Measurements from ENCODE around the gene MMP13. TPM values are rescaled to one million over a fixed set of nuclear protein-coding genes. Genes with fewer than 3 reads are reported as not detected.

The MMP13 gene
- total RNA-seq, 4 donors from 2014 or later: not detected

DNA sequence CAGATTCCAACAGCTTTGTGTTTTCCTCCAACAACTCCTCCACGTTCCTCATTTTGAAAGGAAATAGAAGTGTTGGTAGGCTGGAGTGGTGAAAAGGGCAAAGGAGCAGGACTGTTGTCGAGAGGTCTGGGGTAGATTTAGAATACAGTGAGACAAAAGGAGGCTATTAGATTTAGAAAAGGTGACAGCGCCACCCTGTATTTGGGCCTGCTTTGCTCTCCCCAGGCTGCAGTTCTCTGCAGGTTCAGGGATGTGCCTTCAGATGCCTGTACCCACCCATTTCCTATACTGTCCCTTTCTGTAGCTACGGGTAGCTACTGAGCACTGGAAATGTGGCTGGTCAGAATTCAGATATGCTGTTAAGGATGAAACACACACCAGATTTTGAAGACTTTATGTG lies 20.8 kb downstream of the MMP13 start:
- H3K4me1 ChIP-seq: no peaks in the 10 kb centered on the region
- 74% methylated on average over 4 of the region's 4 CpGs for WGBS

DNA sequence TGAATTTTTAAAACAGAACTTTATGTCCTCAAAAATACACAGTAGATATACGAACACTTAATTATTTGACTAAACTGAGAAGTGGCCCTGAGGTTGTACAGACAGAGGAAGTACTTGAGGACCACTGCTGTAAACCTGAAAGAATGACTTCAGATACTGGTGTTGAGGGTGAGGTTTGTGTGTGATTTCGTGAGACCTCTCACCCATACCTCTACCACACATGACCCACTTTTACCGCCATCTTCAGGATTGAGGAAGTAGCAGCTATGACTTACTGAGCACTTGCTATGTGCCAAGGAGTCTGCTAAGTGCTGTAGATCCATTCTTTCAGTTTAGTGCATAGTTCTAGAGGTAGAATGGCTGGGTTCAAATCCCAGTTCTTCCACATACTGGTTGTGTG lies 21.9 kb downstream of the MMP13 start:
- Histone ChIP-seq H3K27ac (replicated peaks in 1 of 4) (no peak overlapping the region), H3K36me3 (no peaks in the 10 kb centered on the region), H3K9me3 (no peaks in the 10 kb centered on the region), H3K4me1 (no peaks in the 10 kb centered on the region), H3K27me3 (peaks cover 0 to 5% (median 0%) of the 10 kb centered on the region in 4 donors), H3K4me3 (no peak overlapping the region)
- TF ChIP-seq, protein P1, sequence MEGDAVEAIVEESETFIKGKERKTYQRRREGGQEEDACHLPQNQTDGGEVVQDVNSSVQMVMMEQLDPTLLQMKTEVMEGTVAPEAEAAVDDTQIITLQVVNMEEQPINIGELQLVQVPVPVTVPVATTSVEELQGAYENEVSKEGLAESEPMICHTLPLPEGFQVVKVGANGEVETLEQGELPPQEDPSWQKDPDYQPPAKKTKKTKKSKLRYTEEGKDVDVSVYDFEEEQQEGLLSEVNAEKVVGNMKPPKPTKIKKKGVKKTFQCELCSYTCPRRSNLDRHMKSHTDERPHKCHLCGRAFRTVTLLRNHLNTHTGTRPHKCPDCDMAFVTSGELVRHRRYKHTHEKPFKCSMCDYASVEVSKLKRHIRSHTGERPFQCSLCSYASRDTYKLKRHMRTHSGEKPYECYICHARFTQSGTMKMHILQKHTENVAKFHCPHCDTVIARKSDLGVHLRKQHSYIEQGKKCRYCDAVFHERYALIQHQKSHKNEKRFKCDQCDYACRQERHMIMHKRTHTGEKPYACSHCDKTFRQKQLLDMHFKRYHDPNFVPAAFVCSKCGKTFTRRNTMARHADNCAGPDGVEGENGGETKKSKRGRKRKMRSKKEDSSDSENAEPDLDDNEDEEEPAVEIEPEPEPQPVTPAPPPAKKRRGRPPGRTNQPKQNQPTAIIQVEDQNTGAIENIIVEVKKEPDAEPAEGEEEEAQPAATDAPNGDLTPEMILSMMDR (IDR thresholded peaks at IDR 0.05): no peak
- TF ChIP-seq POLR2AphosphoS5 (IDR thresholded peaks at IDR 0.05) (no peak), POLR2A (IDR thresholded peaks at IDR 0.05; ENCODE audit: low read depth) (no peak), EP300 (IDR thresholded peaks at IDR 0.05) (no peak)
- intact Hi-C loops (cut with DNase I): loop anchor here (10.0 kb wide), 1 partner anchor 99 kb away; no protein-coding TSS in a partner anchor
- DNase-seq (ENCODE audit: extremely low spot score): no peak
- whole genome bisulfite sequencing: 93% methylated on average over 3 of the region's 3 CpGs

More for the DNA sequence above, 20.8 kb downstream of the MMP13 start:
- intact Hi-C loops (cut with DNase I): loop anchor here (10.0 kb wide), 1 partner anchor 100 kb away; no protein-coding TSS in a partner anchor
- peaks cover 0 to 5% (median 0%) of the 10 kb centered on the region in 4 donors for H3K27me3 ChIP-seq
- no peaks in the 10 kb centered on the region for H3K36me3 ChIP-seq
- DNase-seq (ENCODE audit: extremely low spot score): no peak
- no peak overlapping the region for H3K4me3 ChIP-seq
- TF ChIP-seq POLR2AphosphoS5 (IDR thresholded peaks at IDR 0.05): no peak
- TF ChIP-seq EP300 (IDR thresholded peaks at IDR 0.05): no peak
- no peak for TF ChIP-seq POLR2A (IDR thresholded peaks at IDR 0.05; ENCODE audit: low read depth)
- TF ChIP-seq, protein P1 (IDR thresholded peaks at IDR 0.05): no peak
- no peaks in the 10 kb centered on the region for H3K9me3 ChIP-seq
- no peak overlapping the region for H3K27ac ChIP-seq (replicated peaks in 1 of 4)

DNA sequence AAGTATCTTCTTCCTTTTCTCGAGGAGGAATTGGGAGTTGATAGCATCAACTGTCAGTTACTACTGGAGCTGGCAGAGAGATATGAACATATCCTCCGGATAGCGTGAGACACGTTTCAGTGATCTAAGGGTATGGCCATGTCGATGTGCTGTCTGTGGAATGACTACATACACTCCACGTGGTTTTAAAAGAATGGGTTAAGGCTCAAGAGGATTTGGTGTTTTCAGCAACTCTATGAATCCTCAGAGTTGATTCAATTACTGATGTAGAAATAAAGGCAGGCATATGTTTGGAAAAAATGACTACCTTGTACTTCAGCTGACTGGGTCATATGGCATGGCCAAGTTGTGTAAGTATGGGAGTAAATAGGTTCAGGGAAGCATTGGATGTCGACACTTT lies 22.9 kb downstream of the MMP13 start:
- WGBS: 89% methylated on average over 7 of the region's 7 CpGs
- no peak overlapping the region for H3K27ac ChIP-seq (replicated peaks in 1 of 4)
- no peaks in the 10 kb centered on the region for H3K36me3 ChIP-seq
- H3K4me3 ChIP-seq: no peak overlapping the region
- no peak for DNase-seq (ENCODE audit: extremely low spot score)
- no peaks in the 10 kb centered on the region for H3K4me1 ChIP-seq
- no peaks in the 10 kb centered on the region for H3K9me3 ChIP-seq
- peaks cover 0 to 5% (median 0%) of the 10 kb centered on the region in 4 donors for H3K27me3 ChIP-seq
- no peak for TF ChIP-seq POLR2A (IDR thresholded peaks at IDR 0.05; ENCODE audit: low read depth)
- TF ChIP-seq, protein P1 (IDR thresholded peaks at IDR 0.05): no peak
- TF ChIP-seq EP300 (IDR thresholded peaks at IDR 0.05): no peak
- no peak for TF ChIP-seq POLR2AphosphoS5 (IDR thresholded peaks at IDR 0.05)
- intact Hi-C loops (cut with DNase I): loop anchor here (10.0 kb wide), 1 partner anchor 98 kb away; no protein-coding TSS in a partner anchor

DNA sequence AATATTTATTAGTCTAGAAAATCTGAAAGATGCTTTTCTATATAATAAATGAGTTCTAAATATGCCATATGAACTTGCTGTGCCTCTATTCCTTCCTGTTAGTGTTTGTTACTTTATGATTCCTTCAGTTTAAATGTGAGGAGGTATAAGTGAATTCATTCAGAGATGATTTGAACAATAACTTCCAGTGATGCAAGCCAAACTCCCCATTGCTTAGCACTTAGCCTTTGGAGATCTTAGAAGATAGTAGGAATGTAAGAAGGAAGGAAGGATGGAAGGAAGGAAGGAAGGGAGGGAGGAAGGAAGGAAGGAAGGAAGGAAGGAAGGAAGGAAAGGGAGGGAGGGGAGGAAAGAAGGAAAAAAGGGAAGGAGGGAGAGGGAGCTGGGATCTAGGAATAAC lies 25.1 kb downstream of the MMP13 start:
- Histone ChIP-seq H3K27ac (replicated peaks in 1 of 4) (no peak overlapping the region), H3K9me3 (no peaks in the 10 kb centered on the region), H3K4me3 (no peak overlapping the region), H3K4me1 (no peaks in the 10 kb centered on the region), H3K27me3 (peaks cover 0 to 5% (median 0%) of the 10 kb centered on the region in 4 donors), H3K36me3 (no peaks in the 10 kb centered on the region)
- TF ChIP-seq EP300 (IDR thresholded peaks at IDR 0.05): no peak
- TF ChIP-seq POLR2AphosphoS5 (IDR thresholded peaks at IDR 0.05): no peak
- TF ChIP-seq POLR2A (IDR thresholded peaks at IDR 0.05; ENCODE audit: low read depth): no peak
- TF ChIP-seq, protein P1 (IDR thresholded peaks at IDR 0.05): no peak
- intact Hi-C loops (cut with DNase I): loop anchor here (10.0 kb wide), 1 partner anchor 96 kb away; no protein-coding TSS in a partner anchor
- no peak for DNase-seq (ENCODE audit: extremely low spot score)

DNA sequence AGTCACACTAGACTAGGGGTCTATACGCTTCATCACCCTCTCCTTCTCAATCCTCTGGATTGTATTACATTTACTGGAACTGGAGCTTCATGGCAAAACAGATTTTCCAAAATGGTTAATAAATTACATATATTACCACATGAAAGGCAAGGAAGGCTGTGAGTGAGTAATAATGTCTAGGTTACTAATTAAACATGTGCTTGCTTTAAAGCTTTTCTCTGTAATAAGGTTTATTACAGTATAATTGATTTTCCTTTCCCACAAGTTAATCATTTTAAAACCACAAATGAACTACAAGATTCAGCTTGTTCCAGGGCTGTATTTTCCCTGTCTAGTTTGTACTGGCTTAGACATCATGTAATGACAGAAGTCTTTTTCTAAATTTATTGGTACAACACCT lies 25.6 kb downstream of the MMP13 start:
- Histone ChIP-seq H3K4me1 (no peaks in the 10 kb centered on the region), H3K27ac (replicated peaks in 1 of 4) (no peak overlapping the region), H3K9me3 (no peaks in the 10 kb centered on the region), H3K27me3 (peaks cover 0 to 5% (median 0%) of the 10 kb centered on the region in 4 donors), H3K4me3 (no peak overlapping the region), H3K36me3 (no peaks in the 10 kb centered on the region)
- 94% methylated on average over 1 of the region's 1 CpG for WGBS
- intact Hi-C loops (cut with DNase I): loop anchor here (10.0 kb wide), 1 partner anchor 95 kb away; no protein-coding TSS in a partner anchor
- no peak for DNase-seq (ENCODE audit: extremely low spot score)
- TF ChIP-seq, protein P1 (IDR thresholded peaks at IDR 0.05): no peak

Measured in esophagus muscularis mucosa (tissue), 4 donors.